ENCODE data around the gene ADRB1.
A peak's percentile ranks its signal among the peaks of the same experiment; 100 is the strongest.

The ADRB1 gene

DNA sequence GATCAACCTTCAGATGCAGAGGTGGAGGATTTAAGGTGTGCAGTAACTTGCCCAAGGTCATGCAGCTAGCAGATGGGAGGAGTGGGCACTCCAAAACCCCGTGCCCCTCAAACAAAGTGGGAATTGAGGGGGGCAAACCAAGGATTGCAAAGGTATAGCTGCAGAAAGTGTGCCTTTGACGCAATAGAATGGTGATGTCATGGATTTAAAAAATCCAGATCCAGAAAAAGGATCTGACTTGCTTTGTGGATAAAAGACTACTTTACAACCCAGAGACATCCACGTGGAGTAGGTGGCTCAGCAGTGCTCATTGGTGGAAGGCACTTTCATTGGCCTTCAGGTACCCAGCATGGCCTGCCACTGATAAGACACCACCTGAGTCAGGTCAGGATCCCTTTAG, 15.7 kb upstream of the ADRB1 start:
- Histone ChIP-seq H3K9me3 (ENCODE audit: insufficient read depth, low read depth, low read length) (no peaks in the 10 kb centered on the region), H3K36me3 (ENCODE audit: insufficient read depth, low read length) (no peaks in the 10 kb centered on the region), H3K27me3 (ENCODE audit: insufficient read depth, low read length) (no peaks in the 10 kb centered on the region), H3K9ac (ENCODE audit: low read depth, low read length) (no peak overlapping the region), H3K27ac (ENCODE audit: low read depth, low read length) (no peak overlapping the region), H3K4me3 (ENCODE audit: low read length) (no peak overlapping the region), H3K4me1 (ENCODE audit: insufficient read depth, low read length) (peaks cover 11% of the 10 kb centered on the region; the same call in 1 of the 2 replicates)
- WGBS = 96% methylated on average over 3 of the region's 3 CpGs

- Histone ChIP-seq H3K9ac (ENCODE audit: low read depth, low read length) (no peak overlapping the region), H3K4me1 (ENCODE audit: insufficient read depth, low read length) (peaks cover 11% of the 10 kb centered on the region; the same call in 1 of the 2 replicates), H3K4me3 (ENCODE audit: low read length) (no peak overlapping the region), H3K27me3 (ENCODE audit: insufficient read depth, low read length) (no peaks in the 10 kb centered on the region), H3K27ac (ENCODE audit: low read depth, low read length) (no peak overlapping the region), H3K36me3 (ENCODE audit: insufficient read depth, low read length) (no peaks in the 10 kb centered on the region), H3K9me3 (ENCODE audit: insufficient read depth, low read depth, low read length) (no peaks in the 10 kb centered on the region)
- 91% methylated on average over 4 of the region's 4 CpGs for WGBS
Measured at GRCh38 chr10:114028425-114028824, 15.2 kb upstream of the ADRB1 start.

- Histone ChIP-seq H3K4me3 (ENCODE audit: low read length) (no peak overlapping the region), H3K27ac (ENCODE audit: low read depth, low read length) (no peak overlapping the region), H3K4me1 (ENCODE audit: insufficient read depth, low read length) (peaks cover 11% of the 10 kb centered on the region; the same call in 1 of the 2 replicates), H3K27me3 (ENCODE audit: insufficient read depth, low read length) (no peaks in the 10 kb centered on the region), H3K36me3 (ENCODE audit: insufficient read depth, low read length) (no peaks in the 10 kb centered on the region), H3K9me3 (ENCODE audit: insufficient read depth, low read depth, low read length) (no peaks in the 10 kb centered on the region), H3K9ac (ENCODE audit: low read depth, low read length) (no peak overlapping the region)
- WGBS = 92% methylated on average over 4 of the region's 4 CpGs
Measured at GRCh38 chr10:114029655-114030054, 14.0 kb upstream of the ADRB1 start.

DNA sequence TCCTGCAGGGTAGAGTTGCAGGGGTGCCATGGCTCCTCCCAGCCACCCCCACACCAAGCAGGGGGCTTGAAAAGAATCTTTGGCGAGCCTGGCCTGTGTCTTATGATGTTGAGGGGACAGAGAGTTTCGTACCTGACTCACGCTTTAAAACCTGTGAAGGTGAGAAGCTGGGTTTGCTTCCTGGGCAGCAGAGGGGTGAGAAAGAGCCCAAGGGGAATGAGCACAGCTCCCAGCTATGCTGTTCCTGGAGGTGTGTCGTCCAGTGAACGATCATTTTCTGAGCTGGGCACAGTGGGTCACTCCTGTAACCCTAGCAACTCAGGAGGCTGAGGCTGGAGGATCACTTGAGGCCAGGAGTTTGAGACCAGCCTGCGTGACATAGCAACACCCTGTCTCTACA, 13.5 kb upstream of the ADRB1 start:
- Histone ChIP-seq H3K27me3 (ENCODE audit: insufficient read depth, low read length) (no peaks in the 10 kb centered on the region), H3K4me1 (ENCODE audit: insufficient read depth, low read length) (peaks cover 11% of the 10 kb centered on the region; the same call in 1 of the 2 replicates), H3K36me3 (ENCODE audit: insufficient read depth, low read length) (no peaks in the 10 kb centered on the region), H3K27ac (ENCODE audit: low read depth, low read length) (no peak overlapping the region), H3K9me3 (ENCODE audit: insufficient read depth, low read depth, low read length) (no peaks in the 10 kb centered on the region), H3K9ac (ENCODE audit: low read depth, low read length) (no peak overlapping the region), H3K4me3 (ENCODE audit: low read length) (no peak overlapping the region)
- WGBS = 83% methylated on average over 5 of the region's 6 CpGs

DNA sequence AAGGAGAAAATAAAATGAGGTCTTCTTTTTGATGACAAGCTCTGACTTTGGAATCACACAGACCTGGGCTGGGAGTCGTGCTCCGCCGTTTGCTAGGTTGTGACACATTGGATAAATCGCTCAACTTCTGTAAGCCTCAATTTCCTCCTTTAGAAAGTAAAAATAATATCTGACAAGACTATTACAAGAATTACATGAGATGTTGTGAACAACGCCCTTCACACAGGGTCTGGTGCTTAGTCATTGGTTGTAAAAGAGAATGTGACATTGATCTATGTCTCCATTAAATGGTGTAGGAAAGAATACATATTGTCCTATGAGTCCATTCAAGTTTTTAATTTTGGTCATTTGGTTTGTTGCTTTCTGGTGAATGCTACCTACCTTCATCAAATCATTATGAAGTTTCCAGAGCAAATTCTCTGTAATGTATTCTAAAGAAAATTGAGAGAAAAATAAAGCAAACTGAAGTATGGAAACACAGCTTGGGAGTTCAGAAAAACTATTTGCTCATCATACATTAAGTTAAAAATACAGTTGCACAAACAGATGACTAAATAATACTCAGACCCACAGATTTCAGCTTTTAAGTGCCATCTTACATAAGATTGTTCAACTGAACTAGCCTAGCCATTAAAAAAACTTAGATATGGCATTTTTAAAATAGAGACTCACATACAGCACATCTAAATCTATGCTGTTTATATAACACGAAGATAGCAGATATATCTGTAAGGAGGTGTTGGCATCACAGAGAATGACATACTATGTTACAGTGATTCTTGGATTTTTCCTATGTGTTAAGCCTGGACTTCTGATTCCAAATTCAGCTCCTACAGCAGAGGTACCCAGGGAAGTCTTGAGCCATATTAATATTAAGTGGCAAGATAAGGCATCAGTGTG, 12.3 kb upstream of the ADRB1 start:
- Histone ChIP-seq H3K9me3 (ENCODE audit: insufficient read depth, low read depth, low read length) (no peaks in the 10 kb centered on the region), H3K27me3 (ENCODE audit: insufficient read depth, low read length) (no peaks in the 10 kb centered on the region), H3K36me3 (ENCODE audit: insufficient read depth, low read length) (no peaks in the 10 kb centered on the region), H3K4me1 (ENCODE audit: insufficient read depth, low read length) (peaks cover 10% of the 10 kb centered on the region; the same call in 1 of the 2 replicates), H3K4me3 (ENCODE audit: low read length) (no peak overlapping the region), H3K27ac (ENCODE audit: low read depth, low read length) (no peak overlapping the region), H3K9ac (ENCODE audit: low read depth, low read length) (no peak overlapping the region)
- 98% methylated on average over 6 of the region's 6 CpGs for WGBS

DNA sequence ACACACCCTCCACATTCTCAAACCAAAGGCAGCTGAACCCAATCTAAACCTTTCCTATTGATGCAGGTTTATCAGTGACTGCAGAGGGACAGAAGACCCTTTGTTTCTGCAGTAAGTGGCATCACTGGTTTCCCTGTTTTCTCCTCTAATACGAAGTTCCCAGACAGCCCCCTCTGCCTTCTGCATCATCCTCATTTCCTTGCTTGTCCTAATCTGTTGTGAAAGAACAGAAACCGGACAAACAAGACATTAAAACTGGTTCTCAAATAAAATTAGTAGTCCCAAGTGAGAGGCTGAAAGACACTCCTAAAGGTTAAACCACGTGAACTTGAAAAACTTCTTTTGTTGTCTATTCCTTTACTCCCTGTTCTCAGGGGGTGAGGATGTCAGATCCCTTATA, 10.1 kb upstream of the ADRB1 start:
- Histone ChIP-seq H3K4me1 (ENCODE audit: insufficient read depth, low read length) (no peaks in the 10 kb centered on the region), H3K27me3 (ENCODE audit: insufficient read depth, low read length) (peaks cover under 1% of the 10 kb centered on the region; the same call in 1 of the 2 replicates), H3K4me3 (ENCODE audit: low read length) (no peak overlapping the region), H3K9me3 (ENCODE audit: insufficient read depth, low read depth, low read length) (no peaks in the 10 kb centered on the region), H3K9ac (ENCODE audit: low read depth, low read length) (no peak overlapping the region), H3K36me3 (ENCODE audit: insufficient read depth, low read length) (no peaks in the 10 kb centered on the region), H3K27ac (ENCODE audit: low read depth, low read length) (no peak overlapping the region)
- 93% methylated on average over 3 of the region's 3 CpGs for WGBS

- H3K27me3 ChIP-seq (ENCODE audit: insufficient read depth, low read length) = peaks cover 11% of the 10 kb centered on the region
- no peak overlapping the region for H3K27ac ChIP-seq (ENCODE audit: low read depth, low read length)
- H3K36me3 ChIP-seq (ENCODE audit: insufficient read depth, low read length) = no peaks in the 10 kb centered on the region
- WGBS = 96% methylated on average over 11 of the region's 12 CpGs
- H3K4me3 ChIP-seq (ENCODE audit: low read length) = no peak overlapping the region
- H3K4me1 ChIP-seq (ENCODE audit: insufficient read depth, low read length) = no peaks in the 10 kb centered on the region
- no peaks in the 10 kb centered on the region for H3K9me3 ChIP-seq (ENCODE audit: insufficient read depth, low read depth, low read length)
- no peak overlapping the region for H3K9ac ChIP-seq (ENCODE audit: low read depth, low read length)
Measured at GRCh38 chr10:114034923-114035645, 8.6 kb upstream of the ADRB1 start.

GRCh38 chr10:114035791-114036190, 7.9 kb upstream of the ADRB1 start:
- Histone ChIP-seq H3K27me3 (ENCODE audit: insufficient read depth, low read length) (peaks cover 18% of the 10 kb centered on the region), H3K9me3 (ENCODE audit: insufficient read depth, low read depth, low read length) (no peaks in the 10 kb centered on the region), H3K27ac (ENCODE audit: low read depth, low read length) (no peak overlapping the region), H3K9ac (ENCODE audit: low read depth, low read length) (no peak overlapping the region), H3K4me3 (ENCODE audit: low read length) (no peak overlapping the region), H3K36me3 (ENCODE audit: insufficient read depth, low read length) (no peaks in the 10 kb centered on the region), H3K4me1 (ENCODE audit: insufficient read depth, low read length) (no peaks in the 10 kb centered on the region)
- 92% methylated on average over 4 of the region's 5 CpGs for WGBS

- Histone ChIP-seq H3K9ac (ENCODE audit: low read depth, low read length) (no peak overlapping the region), H3K9me3 (ENCODE audit: insufficient read depth, low read depth, low read length) (no peaks in the 10 kb centered on the region), H3K4me3 (ENCODE audit: low read length) (no peak overlapping the region), H3K4me1 (ENCODE audit: insufficient read depth, low read length) (0 out of 2 replicates have a peak, but pooled peaks cover 4% of the 10 kb centered on the region), H3K27ac (ENCODE audit: low read depth, low read length) (no peak overlapping the region), H3K36me3 (ENCODE audit: insufficient read depth, low read length) (no peaks in the 10 kb centered on the region), H3K27me3 (ENCODE audit: insufficient read depth, low read length) (peaks cover 48% of the 10 kb centered on the region)
- WGBS = 95% methylated on average over 3 of the region's 3 CpGs
Measured at GRCh38 chr10:114038819-114039218, 4.8 kb upstream of the ADRB1 start.

DNA sequence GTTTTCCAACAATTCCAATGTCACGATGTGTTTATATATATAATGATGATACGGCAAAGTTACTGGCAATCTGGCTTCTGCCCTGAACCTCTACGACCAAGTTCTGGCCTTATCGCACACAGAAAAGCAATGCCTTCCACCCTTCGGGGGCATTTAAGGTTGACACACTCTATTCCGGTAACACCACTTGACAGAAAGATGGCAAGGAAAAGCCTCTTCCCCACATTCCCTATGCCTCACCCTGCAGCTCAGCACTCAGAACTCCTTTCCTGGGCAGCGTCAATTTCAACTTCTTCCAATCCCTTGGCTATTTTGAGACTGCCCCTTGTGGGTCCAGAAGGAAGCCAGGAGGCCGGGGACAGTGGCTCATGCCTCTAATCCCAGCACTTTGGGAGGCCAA, 2.5 kb upstream of the ADRB1 start:
- Histone ChIP-seq H3K36me3 (ENCODE audit: insufficient read depth, low read length) (no peaks in the 10 kb centered on the region), H3K4me1 (ENCODE audit: insufficient read depth, low read length) (0 out of 2 replicates have a peak, but pooled peaks cover 4% of the 10 kb centered on the region), H3K4me3 (ENCODE audit: low read length) (no peak overlapping the region), H3K27me3 (ENCODE audit: insufficient read depth, low read length) (peaks cover 72% of the 10 kb centered on the region), H3K27ac (ENCODE audit: low read depth, low read length) (no peak overlapping the region), H3K9ac (ENCODE audit: low read depth, low read length) (no peak overlapping the region), H3K9me3 (ENCODE audit: insufficient read depth, low read depth, low read length) (no peaks in the 10 kb centered on the region)
- 94% methylated on average over 8 of the region's 8 CpGs for WGBS

DNA sequence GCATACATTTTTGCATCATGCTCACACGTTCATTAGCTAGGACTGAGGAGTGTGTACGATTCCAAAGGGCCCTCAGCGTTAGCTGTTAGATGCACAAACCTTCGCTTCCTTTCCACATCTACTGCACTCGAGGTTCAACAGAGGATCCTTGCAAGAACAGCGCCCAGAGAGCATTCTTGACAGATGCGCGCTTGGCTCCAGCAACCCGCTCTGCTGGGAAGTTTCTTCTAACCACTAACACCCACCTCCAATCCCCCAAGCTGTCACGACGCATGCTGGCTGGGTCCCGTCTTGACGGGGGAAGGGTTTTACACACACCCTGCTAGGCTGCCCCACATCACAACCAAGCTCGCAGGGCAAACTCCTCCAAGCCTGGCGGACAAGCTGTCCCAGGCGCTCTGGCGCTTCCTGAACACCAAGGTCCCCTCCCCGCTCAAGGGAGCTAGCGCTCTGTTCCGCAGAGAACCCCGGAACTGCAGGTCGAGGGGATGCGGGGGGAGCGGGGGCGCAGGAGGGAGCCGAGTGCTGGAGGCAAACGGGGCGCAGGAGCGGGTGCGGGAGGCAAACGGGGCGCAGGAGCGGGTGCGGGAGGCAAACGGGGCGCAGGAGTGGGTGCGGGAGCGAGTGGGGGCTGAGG, 653 bp upstream of the ADRB1 start:
- H3K27me3 ChIP-seq (ENCODE audit: insufficient read depth, low read length) = peaks cover 90% of the 10 kb centered on the region
- no peaks in the 10 kb centered on the region for H3K36me3 ChIP-seq (ENCODE audit: insufficient read depth, low read length)
- no peak overlapping the region for H3K9ac ChIP-seq (ENCODE audit: low read depth, low read length)
- H3K9me3 ChIP-seq (ENCODE audit: insufficient read depth, low read depth, low read length) = no peaks in the 10 kb centered on the region
- 0 out of 2 replicates have a peak, but pooled peaks cover 4% of the 10 kb centered on the region for H3K4me1 ChIP-seq (ENCODE audit: insufficient read depth, low read length)
- peak overlapping the region; percentile 56 for H3K4me3 ChIP-seq (ENCODE audit: low read length)
- WGBS = 3% methylated on average over 38 of the region's 38 CpGs
- no peak overlapping the region for H3K27ac ChIP-seq (ENCODE audit: low read depth, low read length)

All from HUES64 (cell line).